SK-N-SH treated with all-trans-retinoic acid at 6 μM for 48 hours (cell line): ENCODE data around the gene SYNJ1.

Source experiments
- ATAC-seq: fragments of 200-7000 bp; cut with Tn5 transposase; 3 replicates; pipeline ENCODE4 v1.9.1; 2020; ENCODE audit warnings: mild to moderate bottlenecking, moderate library complexity
- ARNTL ChIP-seq: fragments of 450-650 bp; formaldehyde crosslinking; IDR thresholded peaks from 2 replicates; pipeline ENCODE4 v1.5.0; 2020; ENCODE audit warnings: low read depth, mild to moderate bottlenecking, moderate library complexity, borderline replicate concordance
- BACH2 ChIP-seq: fragments of 250-450 bp; sonication (Bioruptor Pico); IDR thresholded peaks from 2 replicates; pipeline ENCODE4 v1.9.0; 2021; ENCODE audit warnings: mild to moderate bottlenecking, borderline replicate concordance
- CSDC2 ChIP-seq: fragments of 250-450 bp; sonication (Bioruptor Pico); IDR thresholded peaks from 2 replicates; pipeline ENCODE4 v1.5.0; 2020; ENCODE audit warnings: mild to moderate bottlenecking, moderate library complexity
- ESRRG ChIP-seq: fragments of 250-450 bp; sonication (Bioruptor Pico); IDR thresholded peaks from 2 replicates; pipeline ENCODE4 v1.6.1; 2021; ENCODE audit warnings: mild to moderate bottlenecking
- GLIS3 ChIP-seq: fragments of 250-450 bp; sonication (Bioruptor Pico); IDR thresholded peaks from 2 replicates; pipeline ENCODE4 v1.5.0; 2020; ENCODE audit warnings: mild to moderate bottlenecking, moderate library complexity
- ISL1 ChIP-seq: fragments of 250-450 bp; sonication (Bioruptor Pico); IDR thresholded peaks from 2 replicates; pipeline ENCODE4 v2.1.2; 2022; ENCODE audit warnings: mild to moderate bottlenecking, moderate library complexity
- POU6F1 ChIP-seq: fragments of 250-450 bp; sonication (Bioruptor Pico); IDR thresholded peaks from 2 replicates; pipeline ENCODE4 v1.8.0; 2021; ENCODE audit warnings: low read depth, mild to moderate bottlenecking, moderate library complexity, borderline replicate concordance
- PPARA ChIP-seq: fragments of 250-450 bp; sonication (Bioruptor Pico); IDR thresholded peaks from 2 replicates; pipeline ENCODE4 v1.5.0; 2020; ENCODE audit warnings: mild to moderate bottlenecking, borderline replicate concordance
- RARB ChIP-seq: fragments of 250-450 bp; sonication (Bioruptor Pico); IDR thresholded peaks from 2 replicates; pipeline ENCODE4 v1.8.0; 2021; ENCODE audit warnings: mild to moderate bottlenecking, moderate library complexity
- TCF4 ChIP-seq: fragments of 250-450 bp; sonication (Bioruptor Pico); IDR thresholded peaks from 2 replicates; pipeline ENCODE4 v1.8.0; 2021; ENCODE audit warnings: mild to moderate bottlenecking, moderate library complexity, borderline replicate concordance
- TOX ChIP-seq: fragments of 250-450 bp; sonication (Bioruptor Pico); IDR thresholded peaks from 2 replicates; pipeline ENCODE4 v1.8.0; 2021; ENCODE audit warnings: mild to moderate bottlenecking, moderate library complexity, borderline replicate concordance
- ZC3H10 ChIP-seq: fragments of 250-450 bp; sonication (Bioruptor Pico); IDR thresholded peaks from 2 replicates; pipeline ENCODE4 v1.5.1; 2021; ENCODE audit warnings: mild to moderate bottlenecking, moderate library complexity
- ZFP3 ChIP-seq: fragments of 250-450 bp; sonication (Bioruptor Pico); IDR thresholded peaks from 2 replicates; pipeline ENCODE4 v1.5.0; 2020; ENCODE audit warnings: mild to moderate bottlenecking, moderate library complexity
- ZFP30 ChIP-seq: fragments of 450-650 bp; formaldehyde crosslinking; IDR thresholded peaks from 2 replicates; pipeline ENCODE4 v1.5.0; 2022; ENCODE audit warnings: mild to moderate bottlenecking, moderate library complexity
- ZNF565 ChIP-seq: fragments of 450-650 bp; formaldehyde crosslinking; conservative IDR thresholded peaks from 2 replicates; pipeline ENCODE4 v1.5.0; 2020; ENCODE audit warnings: low read depth, mild to moderate bottlenecking, moderate library complexity
- ZNF8 ChIP-seq: fragments of 450-650 bp; formaldehyde crosslinking; IDR thresholded peaks from 2 replicates; pipeline ENCODE4 v1.5.0; 2020; ENCODE audit warnings: mild to moderate bottlenecking, moderate library complexity
- TF ChIP-seq, protein P1 (sequence below): fragments of 250-450 bp; sonication (Bioruptor Pico); IDR thresholded peaks from 2 replicates; pipeline ENCODE4 v1.5.1; 2020; ENCODE audit warnings: low read depth, mild to moderate bottlenecking, moderate library complexity
- TF ChIP-seq, protein P2 (sequence below): fragments of 250-450 bp; sonication (Bioruptor Pico); IDR thresholded peaks from 2 replicates; pipeline ENCODE4 v1.8.0; 2020; ENCODE audit warnings: mild to moderate bottlenecking, moderate library complexity, borderline replicate concordance
- TF ChIP-seq, protein P3 (sequence below): fragments of 250-450 bp; sonication (Bioruptor Pico); IDR thresholded peaks from 2 replicates; pipeline ENCODE4 v1.5.0; 2020; ENCODE audit warnings: mild to moderate bottlenecking, moderate library complexity
- TF ChIP-seq, protein P4 (sequence below): fragments of 250-450 bp; sonication (Bioruptor Pico); IDR thresholded peaks from 2 replicates; pipeline ENCODE4 v1.5.1; 2021; ENCODE audit warnings: mild to moderate bottlenecking, moderate library complexity

Gene SYNJ1

DNA sequence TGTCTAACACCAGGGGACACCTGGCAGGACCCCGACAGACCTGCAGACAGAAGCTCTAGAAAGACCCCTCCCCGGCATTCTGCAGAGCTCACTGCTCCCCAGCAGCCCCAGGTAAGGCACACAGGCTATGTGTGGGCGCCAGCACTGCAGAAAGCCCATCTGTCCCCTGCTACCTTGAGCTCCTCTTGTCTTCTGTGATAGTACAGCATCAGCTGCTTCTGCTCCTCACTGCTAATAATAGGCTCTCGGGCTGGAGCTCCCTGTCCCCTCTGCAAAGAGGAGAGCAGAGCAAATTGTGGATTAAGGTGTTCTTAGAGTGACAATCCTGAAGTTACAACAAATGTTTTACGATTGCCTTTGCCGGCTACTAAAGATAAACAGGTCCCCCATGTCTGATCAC lies 125.7 kb downstream of the SYNJ1 start:
- TF ChIP-seq, protein P1, sequence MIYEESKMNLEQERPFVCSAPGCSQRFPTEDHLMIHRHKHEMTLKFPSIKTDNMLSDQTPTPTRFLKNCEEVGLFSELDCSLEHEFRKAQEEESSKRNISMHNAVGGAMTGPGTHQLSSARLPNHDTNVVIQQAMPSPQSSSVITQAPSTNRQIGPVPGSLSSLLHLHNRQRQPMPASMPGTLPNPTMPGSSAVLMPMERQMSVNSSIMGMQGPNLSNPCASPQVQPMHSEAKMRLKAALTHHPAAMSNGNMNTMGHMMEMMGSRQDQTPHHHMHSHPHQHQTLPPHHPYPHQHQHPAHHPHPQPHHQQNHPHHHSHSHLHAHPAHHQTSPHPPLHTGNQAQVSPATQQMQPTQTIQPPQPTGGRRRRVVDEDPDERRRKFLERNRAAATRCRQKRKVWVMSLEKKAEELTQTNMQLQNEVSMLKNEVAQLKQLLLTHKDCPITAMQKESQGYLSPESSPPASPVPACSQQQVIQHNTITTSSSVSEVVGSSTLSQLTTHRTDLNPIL (CRISPR knock-in tag) = no peak
- TF ChIP-seq TCF4 (CRISPR knock-in tag) = no peak
- no peak for ATAC-seq

DNA sequence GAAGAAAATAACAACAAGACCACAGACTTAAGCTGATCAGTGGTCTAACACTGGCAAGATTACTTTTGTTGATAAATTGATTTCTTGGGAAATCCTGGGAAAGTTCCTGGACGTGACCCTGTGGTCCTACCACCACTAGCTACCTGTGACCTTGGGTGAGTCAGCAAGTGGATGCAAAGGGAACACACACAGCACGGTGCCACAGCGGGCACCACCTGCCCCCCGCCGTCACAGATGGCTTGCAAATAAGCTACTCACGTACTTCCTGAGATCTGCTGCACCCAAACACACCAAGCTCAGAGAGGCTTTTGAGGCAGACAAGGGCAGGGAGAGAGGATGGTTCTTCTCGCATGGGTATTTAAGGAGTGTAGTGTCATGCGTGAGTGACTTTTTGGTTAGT lies 128.3 kb downstream of the SYNJ1 start:
- TF ChIP-seq ZC3H10 (CRISPR knock-in tag) = no peak
- TF ChIP-seq ZNF565 (CRISPR knock-in tag) = no peak
- TF ChIP-seq, protein P2, sequence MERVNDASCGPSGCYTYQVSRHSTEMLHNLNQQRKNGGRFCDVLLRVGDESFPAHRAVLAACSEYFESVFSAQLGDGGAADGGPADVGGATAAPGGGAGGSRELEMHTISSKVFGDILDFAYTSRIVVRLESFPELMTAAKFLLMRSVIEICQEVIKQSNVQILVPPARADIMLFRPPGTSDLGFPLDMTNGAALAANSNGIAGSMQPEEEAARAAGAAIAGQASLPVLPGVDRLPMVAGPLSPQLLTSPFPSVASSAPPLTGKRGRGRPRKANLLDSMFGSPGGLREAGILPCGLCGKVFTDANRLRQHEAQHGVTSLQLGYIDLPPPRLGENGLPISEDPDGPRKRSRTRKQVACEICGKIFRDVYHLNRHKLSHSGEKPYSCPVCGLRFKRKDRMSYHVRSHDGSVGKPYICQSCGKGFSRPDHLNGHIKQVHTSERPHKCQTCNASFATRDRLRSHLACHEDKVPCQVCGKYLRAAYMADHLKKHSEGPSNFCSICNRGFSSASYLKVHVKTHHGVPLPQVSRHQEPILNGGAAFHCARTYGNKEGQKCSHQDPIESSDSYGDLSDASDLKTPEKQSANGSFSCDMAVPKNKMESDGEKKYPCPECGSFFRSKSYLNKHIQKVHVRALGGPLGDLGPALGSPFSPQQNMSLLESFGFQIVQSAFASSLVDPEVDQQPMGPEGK (CRISPR knock-in tag) = no peak
- TF ChIP-seq ZNF8 (CRISPR knock-in tag) = no peak
- no peak for TF ChIP-seq TOX (CRISPR knock-in tag)
- TF ChIP-seq PPARA = no peak
- TF ChIP-seq ISL1 (CRISPR knock-in tag) = no peak
- no peak for ATAC-seq

- TF ChIP-seq ZC3H10 (CRISPR knock-in tag) (no peak), PPARA (no peak), TCF4 (CRISPR knock-in tag) (no peak)
- TF ChIP-seq, protein P2 (CRISPR knock-in tag) = no peak
- TF ChIP-seq, all 23 proteins: peak for 0
- ATAC-seq = no peak
These were observed 128.7 kb downstream of the SYNJ1 start for GRCh38 chr21:32599091-32599490.

DNA sequence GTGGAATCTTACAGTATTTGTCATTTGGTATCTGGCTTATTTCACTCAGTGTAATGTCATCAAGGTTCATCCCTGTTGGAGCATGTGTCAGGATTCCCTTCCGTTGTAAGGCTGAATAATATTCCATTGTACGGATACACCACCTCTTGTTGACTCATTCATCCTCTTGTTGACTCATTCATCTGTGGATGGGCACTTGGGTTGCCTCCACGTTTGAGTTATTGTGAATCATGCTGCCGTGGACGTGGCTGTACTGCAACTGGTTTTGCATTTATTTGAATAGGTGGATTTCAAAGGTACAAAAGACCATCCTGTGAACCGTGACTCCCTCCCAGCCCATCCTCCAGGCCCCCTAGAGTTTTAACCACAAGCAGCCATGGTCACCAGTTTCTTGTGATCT lies 130.6 kb downstream of the SYNJ1 start:
- ATAC-seq = peak; percentile 79
- TF ChIP-seq TOX (CRISPR knock-in tag) = no peak
- peak; percentile 33 for TF ChIP-seq ISL1 (CRISPR knock-in tag)
- TF ChIP-seq ZC3H10 (CRISPR knock-in tag) = no peak
- TF ChIP-seq, protein P3, sequence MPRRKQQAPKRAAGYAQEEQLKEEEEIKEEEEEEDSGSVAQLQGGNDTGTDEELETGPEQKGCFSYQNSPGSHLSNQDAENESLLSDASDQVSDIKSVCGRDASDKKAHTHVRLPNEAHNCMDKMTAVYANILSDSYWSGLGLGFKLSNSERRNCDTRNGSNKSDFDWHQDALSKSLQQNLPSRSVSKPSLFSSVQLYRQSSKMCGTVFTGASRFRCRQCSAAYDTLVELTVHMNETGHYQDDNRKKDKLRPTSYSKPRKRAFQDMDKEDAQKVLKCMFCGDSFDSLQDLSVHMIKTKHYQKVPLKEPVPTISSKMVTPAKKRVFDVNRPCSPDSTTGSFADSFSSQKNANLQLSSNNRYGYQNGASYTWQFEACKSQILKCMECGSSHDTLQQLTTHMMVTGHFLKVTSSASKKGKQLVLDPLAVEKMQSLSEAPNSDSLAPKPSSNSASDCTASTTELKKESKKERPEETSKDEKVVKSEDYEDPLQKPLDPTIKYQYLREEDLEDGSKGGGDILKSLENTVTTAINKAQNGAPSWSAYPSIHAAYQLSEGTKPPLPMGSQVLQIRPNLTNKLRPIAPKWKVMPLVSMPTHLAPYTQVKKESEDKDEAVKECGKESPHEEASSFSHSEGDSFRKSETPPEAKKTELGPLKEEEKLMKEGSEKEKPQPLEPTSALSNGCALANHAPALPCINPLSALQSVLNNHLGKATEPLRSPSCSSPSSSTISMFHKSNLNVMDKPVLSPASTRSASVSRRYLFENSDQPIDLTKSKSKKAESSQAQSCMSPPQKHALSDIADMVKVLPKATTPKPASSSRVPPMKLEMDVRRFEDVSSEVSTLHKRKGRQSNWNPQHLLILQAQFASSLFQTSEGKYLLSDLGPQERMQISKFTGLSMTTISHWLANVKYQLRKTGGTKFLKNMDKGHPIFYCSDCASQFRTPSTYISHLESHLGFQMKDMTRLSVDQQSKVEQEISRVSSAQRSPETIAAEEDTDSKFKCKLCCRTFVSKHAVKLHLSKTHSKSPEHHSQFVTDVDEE (CRISPR knock-in tag) = no peak
- TF ChIP-seq, protein P4, sequence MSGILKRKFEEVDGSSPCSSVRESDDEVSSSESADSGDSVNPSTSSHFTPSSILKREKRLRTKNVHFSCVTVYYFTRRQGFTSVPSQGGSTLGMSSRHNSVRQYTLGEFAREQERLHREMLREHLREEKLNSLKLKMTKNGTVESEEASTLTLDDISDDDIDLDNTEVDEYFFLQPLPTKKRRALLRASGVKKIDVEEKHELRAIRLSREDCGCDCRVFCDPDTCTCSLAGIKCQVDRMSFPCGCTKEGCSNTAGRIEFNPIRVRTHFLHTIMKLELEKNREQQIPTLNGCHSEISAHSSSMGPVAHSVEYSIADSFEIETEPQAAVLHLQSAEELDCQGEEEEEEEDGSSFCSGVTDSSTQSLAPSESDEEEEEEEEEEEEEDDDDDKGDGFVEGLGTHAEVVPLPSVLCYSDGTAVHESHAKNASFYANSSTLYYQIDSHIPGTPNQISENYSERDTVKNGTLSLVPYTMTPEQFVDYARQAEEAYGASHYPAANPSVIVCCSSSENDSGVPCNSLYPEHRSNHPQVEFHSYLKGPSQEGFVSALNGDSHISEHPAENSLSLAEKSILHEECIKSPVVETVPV (CRISPR knock-in tag) = no peak
- no peak for TF ChIP-seq PPARA
- TF ChIP-seq ESRRG (CRISPR knock-in tag) = no peak
- TF ChIP-seq BACH2 (CRISPR knock-in tag) = no peak
- 0 out of 2 replicates have a peak, but pooled peaks have one; percentile 63 for TF ChIP-seq ZFP3 (CRISPR knock-in tag)
- TF ChIP-seq GLIS3 (CRISPR knock-in tag) = no peak

GRCh38 chr21:32595431-32595830 lies 132.4 kb downstream of the SYNJ1 start:
- no peak for ATAC-seq
- TF ChIP-seq ZFP30 (CRISPR knock-in tag) = no peak
- no peak for TF ChIP-seq ZC3H10 (CRISPR knock-in tag)
- TF ChIP-seq TOX (CRISPR knock-in tag) = no peak
- no peak for TF ChIP-seq POU6F1 (CRISPR knock-in tag)
- TF ChIP-seq PPARA = no peak
- TF ChIP-seq ESRRG (CRISPR knock-in tag) = no peak
- TF ChIP-seq GLIS3 (CRISPR knock-in tag) = no peak
- no peak for TF ChIP-seq RARB (CRISPR knock-in tag)
- TF ChIP-seq ZFP3 (CRISPR knock-in tag) = no peak
- TF ChIP-seq ARNTL (CRISPR knock-in tag) = no peak
- no peak for TF ChIP-seq TCF4 (CRISPR knock-in tag)
- no peak for TF ChIP-seq BACH2 (CRISPR knock-in tag)
- no peak for TF ChIP-seq CSDC2 (CRISPR knock-in tag)
- TF ChIP-seq, protein P2 (CRISPR knock-in tag) = no peak
